HCT116 (cell line): ENCODE data around the gene TNPO1. TPM values are rescaled to one million over a fixed set of nuclear protein-coding genes. Genes with fewer than 3 reads are reported as not detected.

ENCODE experiments used
- ATAC-seq: fragments of 200-7000 bp; cut with Tn5 transposase; 2 replicates; pipeline ENCODE4 v1.9.1; 2020; ENCODE audit warnings: mild to moderate bottlenecking, moderate library complexity
- BruUV-seq: library from RNA; stranded (reverse); fragments of 400-500 nt; replicated peaks from 2 replicates; lab custom pipeline; 2021; lab: Mats Ljungman, UMichigan
- CTCF ChIA-PET: fragments of 300-600 bp; sonication (Branson Sonifier 250); formaldehyde crosslinking; loops from one replicate; lab custom pipeline; 2021; ENCODE audit warnings: antibody characterized with exemption; lab: Charles Lee
- POLR2A ChIA-PET: fragments of 300-600, 350-600 bp; sonication (Branson Sonifier 250); formaldehyde crosslinking; loops from one replicate; lab custom pipeline; 2021; ENCODE audit warnings: antibody characterized with exemption; lab: Charles Lee
- RAD21 ChIA-PET, 2 experiments: fragments of 300-600 bp; sonication (Branson Sonifier 250); formaldehyde crosslinking; loops; one replicate each; lab custom pipeline; 2023; ENCODE audit warnings: low total read pairs in 2 of 2; ENCODE audit not compliant: uncharacterized antibody in 2 of 2, unreplicated experiment in 2 of 2, low non-redundant PET in 1 of 2; lab: Charles Lee
- DNase-seq: peaks from one replicate; pipeline ENCODE4 v3.0.0-alpha.2; 2010; ENCODE audit warnings: low read depth, low spot score
- H2AFZ ChIP-seq: fragments of 200-600 bp; shearing (Covaris generic), sonication (generic); 2 replicates; pipeline ENCODE4 v1.6.1; 2017; ENCODE audit warnings: low read depth, mixed run types, mixed read lengths, antibody characterized with exemption, low read length; ENCODE audit not compliant: poor library complexity, severe bottlenecking
- H3K27ac ChIP-seq: 2 replicates; pipeline ENCODE4 v1.5.1; 2012; ENCODE audit warnings: low read depth, low read length
- H3K27me3 ChIP-seq: fragments of 200-600 bp; sonication (generic); 2 replicates; pipeline ENCODE4 v1.6.1; 2016; ENCODE audit warnings: mixed run types, low read length, mixed read lengths; ENCODE audit not compliant: insufficient read depth
- H3K36me3 ChIP-seq, 2 experiments: fragments of 200-500 bp in 1 of 2; fragments of 200-600 bp in 1 of 2; sonication (Bioruptor generic) in 1 of 2; sonication (generic) in 1 of 2; 2 replicates each; pipeline versions ENCODE4 v1.5.1 to v1.6.1; 2014 to 2016; ENCODE audit warnings: low read length in 2 of 2, inconsistent platforms in 1 of 2, mixed read lengths in 1 of 2, mixed run types in 1 of 2; ENCODE audit not compliant: insufficient read depth in 2 of 2, control insufficient read depth in 1 of 2
- H3K4me1 ChIP-seq, 2 experiments: fragments of 200-600 bp in 1 of 2; sonication (generic) in 1 of 2; 2 replicates each; pipeline versions ENCODE4 v1.5.1 to v1.6.1; 2012 to 2017; ENCODE audit warnings: low read length in 2 of 2, inconsistent platforms in 1 of 2, mild to moderate bottlenecking in 1 of 2, mixed read lengths in 1 of 2, mixed run types in 1 of 2, moderate library complexity in 1 of 2; ENCODE audit not compliant: insufficient read depth in 2 of 2, control insufficient read depth in 1 of 2
- H3K4me2 ChIP-seq: fragments of 200-600 bp; sonication (generic); 2 replicates; pipeline ENCODE4 v1.6.1; 2017; ENCODE audit warnings: mixed run types, low read length, mixed read lengths
- H3K4me3 ChIP-seq, 2 experiments: fragments of 200-600 bp in 1 of 2; sonication (generic) in 1 of 2; replicated peaks in 1 of 2; 2 replicates each; pipeline ENCODE4 v1.5.1; 2011 to 2016; ENCODE audit warnings: low read length in 2 of 2, control low read depth in 1 of 2, low read depth in 1 of 2, mild to moderate bottlenecking in 1 of 2, mixed read lengths in 1 of 2, mixed run types in 1 of 2
- H3K79me2 ChIP-seq: fragments of 200-600 bp; sonication (generic); 2 replicates; pipeline ENCODE4 v1.6.1; 2017; ENCODE audit warnings: mild to moderate bottlenecking, mixed run types, low read length, moderate library complexity, mixed read lengths; ENCODE audit not compliant: insufficient read depth
- H3K9ac ChIP-seq: fragments of 200-600 bp; sonication (generic); 2 replicates; pipeline ENCODE4 v1.6.1; 2016; ENCODE audit warnings: low read length, mixed read lengths
- H3K9me2 ChIP-seq: fragments of 200-600 bp; sonication (generic), shearing (Covaris generic); 2 replicates; pipeline ENCODE4 v1.6.1; 2017; ENCODE audit warnings: mixed run types, mild to moderate bottlenecking, moderate library complexity; ENCODE audit not compliant: insufficient read depth
- H3K9me3 ChIP-seq, 2 experiments: fragments of 200-500 bp in 1 of 2; fragments of 200-600 bp in 1 of 2; sonication (Bioruptor generic) in 1 of 2; sonication (generic) in 1 of 2; 2 replicates each; pipeline ENCODE4 v1.6.1; 2014 to 2017; ENCODE audit warnings: low read length in 2 of 2, mixed read lengths in 2 of 2, inconsistent platforms in 1 of 2, low read depth in 1 of 2, mild to moderate bottlenecking in 1 of 2, mixed run types in 1 of 2, moderate library complexity in 1 of 2; ENCODE audit not compliant: control insufficient read depth in 1 of 2, insufficient read depth in 1 of 2
- H4K20me1 ChIP-seq: fragments of 200-600 bp; sonication (generic), shearing (Covaris generic); 2 replicates; pipeline ENCODE4 v1.6.1; 2017; ENCODE audit warnings: mixed run types, mild to moderate bottlenecking, moderate library complexity; ENCODE audit not compliant: insufficient read depth
- ATF3 ChIP-seq: IDR thresholded peaks from 2 replicates; pipeline ENCODE4 v1.6.1; 2012
- CEBPB ChIP-seq: IDR thresholded peaks from 2 replicates; pipeline ENCODE4 v1.6.1; 2012; ENCODE audit warnings: low read depth
- CTCF ChIP-seq, 3 experiments: fragments of 200-600 bp in 1 of 3; sonication (generic) in 1 of 3; IDR thresholded peaks in 2 of 3; conservative IDR thresholded peaks in 1 of 3; 2 replicates each; pipeline ENCODE4 v1.5.1; 2012 to 2017; ENCODE audit warnings: low read depth in 2 of 3, low read length in 2 of 3, antibody characterized with exemption in 1 of 3, borderline replicate concordance in 1 of 3, control low read depth in 1 of 3, mild to moderate bottlenecking in 1 of 3, mixed read lengths in 1 of 3, mixed run types in 1 of 3, moderate library complexity in 1 of 3; ENCODE audit not compliant: insufficient read depth in 1 of 3
- EGR1 ChIP-seq: IDR thresholded peaks from 2 replicates; pipeline ENCODE4 v1.6.1; 2012; ENCODE audit warnings: low read depth
- EZH2 ChIP-seq: fragments of 200-600 bp; sonication (generic); IDR thresholded peaks from 2 replicates; pipeline ENCODE4 v1.6.1; 2017; ENCODE audit warnings: antibody characterized with exemption, mixed run types
- EZH2phosphoT487 ChIP-seq: fragments of 200-600 bp; IDR thresholded peaks from 2 replicates; pipeline ENCODE4 v1.6.1; 2018; ENCODE audit warnings: antibody characterized with exemption, borderline replicate concordance
- FOSL1 ChIP-seq: IDR thresholded peaks from 2 replicates; pipeline ENCODE4 v1.6.1; 2012; ENCODE audit warnings: low read depth
- MAX ChIP-seq: IDR thresholded peaks from 2 replicates; pipeline ENCODE4 v1.6.1; 2012
- POLR2AphosphoS5 ChIP-seq: IDR thresholded peaks from 2 replicates; pipeline ENCODE4 v1.6.1; 2011; ENCODE audit warnings: mild to moderate bottlenecking, low read depth, low read length, moderate library complexity
- SRF ChIP-seq: IDR thresholded peaks from 2 replicates; pipeline ENCODE4 v1.6.1; 2012; ENCODE audit warnings: low read depth
- TCF7L2 ChIP-seq: IDR thresholded peaks from 2 replicates; pipeline ENCODE4 v1.7.0; 2011; ENCODE audit warnings: borderline replicate concordance, inconsistent platforms; ENCODE audit not compliant: insufficient read depth, insufficient read length; ENCODE audit errors: extremely low read depth
- intact Hi-C: fragments of 100-400 bp; cut with micrococcal nuclease; formaldehyde crosslinking; loops from 2 replicates; pipeline ENCODE4 v1.10.0; 2022
- total RNA-seq: library from RNA; stranded (reverse); gene quantifications from one replicate; pipeline ENCODE4 v1.2.1, GENCODE V29; 2021; ENCODE audit not compliant: unreplicated experiment

The TNPO1 gene
- total RNA-seq, 1 experiment from 2014 or later = 104 TPM

GRCh38 chr5:72947498-72947897 lies 131.0 kb downstream of the TNPO1 start:
- Histone ChIP-seq H3K4me2 (no peak overlapping the region), H3K4me1 (peaks cover 22 to 33% of the 10 kb centered on the region in 2 experiments), H3K27ac (no peak overlapping the region), H3K9me2 (peaks cover 4% of the 10 kb centered on the region; the same call in 1 of the 2 replicates), H3K9me3 (no peaks in the 10 kb centered on the region), H3K27me3 (no peaks in the 10 kb centered on the region), H3K79me2 (no peaks in the 10 kb centered on the region), H3K4me3 (no peak overlapping the region), H2AFZ (no peak overlapping the region), H4K20me1 (no peaks in the 10 kb centered on the region), H3K9ac (no peak overlapping the region), H3K36me3 (no peaks in the 10 kb centered on the region)
- intact Hi-C loops = no loop called here
- ChIA-PET RAD21 (no interaction called here), CTCF (no interaction called here), POLR2A (no interaction called here)
- TF ChIP-seq CEBPB (no peak), SRF (no peak), POLR2AphosphoS5 (no peak), EZH2 (no peak), TCF7L2 (no peak), EZH2phosphoT487 (no peak), CTCF (IDR thresholded peaks at IDR 0.05 in 2 of 3, conservative IDR thresholded peaks at IDR 0.05 in 1 of 3; ENCODE audit: borderline replicate concordance in 1 of 3, insufficient read depth in 1 of 3, low read depth in 2 of 3, low read length in 2 of 3) (no peak), FOSL1 (no peak), EGR1 (no peak), MAX (no peak), ATF3 (no peak)
- no peak for ATAC-seq
- no peak for DNase-seq
- BruUV-seq = no TSS peak
